MM.1S (cell line): ENCODE data around the gene PLCB4.

Source experiments
- EZH2 ChIP-seq: fragments of 300-600 bp; sonication (generic); optimal IDR thresholded peaks from 2 replicates; pipeline ENCODE3; 2017; ENCODE audit warnings: low read depth, mild to moderate bottlenecking, antibody characterized with exemption, low read length, mixed read lengths
- EZH2phosphoT487 ChIP-seq: fragments of 300-600 bp; sonication (generic); IDR thresholded peaks from 2 replicates; pipeline ENCODE4 v1.6.1; 2018; ENCODE audit warnings: antibody characterized with exemption, low read length
- TF ChIP-seq, protein P1 (sequence below): fragments of 300-600 bp; sonication (generic); IDR thresholded peaks from 2 replicates; pipeline ENCODE4 v1.5.1; 2016; ENCODE audit warnings: antibody characterized with exemption, low read length, mixed read lengths

DNA sequence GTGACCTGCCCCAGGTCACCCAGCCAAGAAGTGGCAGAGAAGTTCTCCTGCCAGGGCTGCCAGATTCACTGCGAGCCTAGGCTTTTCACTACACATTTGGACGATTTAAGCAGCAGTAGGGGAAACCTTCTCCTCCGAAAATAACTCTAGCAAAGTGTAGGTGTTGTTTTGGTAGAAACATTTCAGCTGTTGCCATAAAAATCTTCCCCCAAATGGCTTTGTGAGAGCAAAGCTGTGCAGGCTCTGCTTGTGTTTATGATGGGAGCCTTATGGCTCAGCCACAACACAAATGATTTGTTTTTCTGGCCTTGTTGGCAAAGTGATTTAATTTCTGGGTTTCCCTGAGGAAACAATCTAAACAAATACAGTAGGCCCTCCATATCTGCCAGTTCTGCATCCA, 81.8 kb downstream of the PLCB4 start:
- TF ChIP-seq EZH2phosphoT487: no peak
- TF ChIP-seq EZH2: no peak
- TF ChIP-seq, protein P1, sequence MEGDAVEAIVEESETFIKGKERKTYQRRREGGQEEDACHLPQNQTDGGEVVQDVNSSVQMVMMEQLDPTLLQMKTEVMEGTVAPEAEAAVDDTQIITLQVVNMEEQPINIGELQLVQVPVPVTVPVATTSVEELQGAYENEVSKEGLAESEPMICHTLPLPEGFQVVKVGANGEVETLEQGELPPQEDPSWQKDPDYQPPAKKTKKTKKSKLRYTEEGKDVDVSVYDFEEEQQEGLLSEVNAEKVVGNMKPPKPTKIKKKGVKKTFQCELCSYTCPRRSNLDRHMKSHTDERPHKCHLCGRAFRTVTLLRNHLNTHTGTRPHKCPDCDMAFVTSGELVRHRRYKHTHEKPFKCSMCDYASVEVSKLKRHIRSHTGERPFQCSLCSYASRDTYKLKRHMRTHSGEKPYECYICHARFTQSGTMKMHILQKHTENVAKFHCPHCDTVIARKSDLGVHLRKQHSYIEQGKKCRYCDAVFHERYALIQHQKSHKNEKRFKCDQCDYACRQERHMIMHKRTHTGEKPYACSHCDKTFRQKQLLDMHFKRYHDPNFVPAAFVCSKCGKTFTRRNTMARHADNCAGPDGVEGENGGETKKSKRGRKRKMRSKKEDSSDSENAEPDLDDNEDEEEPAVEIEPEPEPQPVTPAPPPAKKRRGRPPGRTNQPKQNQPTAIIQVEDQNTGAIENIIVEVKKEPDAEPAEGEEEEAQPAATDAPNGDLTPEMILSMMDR: no peak
